HFF-Myc (cell line): Measurements from ENCODE around the gene STARD13.

Experiments used
- DNase-seq: peaks from one replicate; pipeline ENCODE4 v3.0.0-alpha.2; 2011; ENCODE audit warnings: low read depth; ENCODE audit errors: extremely low read depth
- H3K4me3 ChIP-seq: replicated peaks from 2 replicates; pipeline ENCODE4 v1.5.1; 2011; ENCODE audit warnings: low read depth, mild to moderate bottlenecking, control low read depth, low read length
- TF ChIP-seq, protein P1 (sequence below): IDR thresholded peaks from 2 replicates; pipeline ENCODE4 v1.5.1; 2012; ENCODE audit warnings: mild to moderate bottlenecking, low read depth, low read length, control low read depth; ENCODE audit errors: missing control alignments

STARD13 gene

DNA sequence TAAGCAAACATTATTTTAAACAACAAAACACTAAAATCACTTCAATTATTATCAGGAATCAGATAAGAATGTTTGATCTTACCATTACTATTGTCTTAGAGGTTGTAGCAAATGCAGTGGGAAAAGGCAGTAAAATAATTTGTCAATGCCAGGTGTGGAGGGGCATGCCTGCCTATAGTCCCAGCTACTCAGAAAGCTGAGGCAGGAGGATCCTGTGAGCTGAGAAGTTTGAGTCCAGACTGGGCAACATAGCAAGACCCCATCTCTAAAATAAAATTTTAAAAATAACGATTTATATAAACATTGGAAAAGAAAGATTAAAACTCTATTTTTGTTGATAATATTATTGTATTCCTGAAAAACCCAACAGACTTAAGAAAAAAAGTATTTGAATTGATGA lies 202.5 kb downstream of the STARD13 start:
- no peak for DNase-seq
- TF ChIP-seq, protein P1, sequence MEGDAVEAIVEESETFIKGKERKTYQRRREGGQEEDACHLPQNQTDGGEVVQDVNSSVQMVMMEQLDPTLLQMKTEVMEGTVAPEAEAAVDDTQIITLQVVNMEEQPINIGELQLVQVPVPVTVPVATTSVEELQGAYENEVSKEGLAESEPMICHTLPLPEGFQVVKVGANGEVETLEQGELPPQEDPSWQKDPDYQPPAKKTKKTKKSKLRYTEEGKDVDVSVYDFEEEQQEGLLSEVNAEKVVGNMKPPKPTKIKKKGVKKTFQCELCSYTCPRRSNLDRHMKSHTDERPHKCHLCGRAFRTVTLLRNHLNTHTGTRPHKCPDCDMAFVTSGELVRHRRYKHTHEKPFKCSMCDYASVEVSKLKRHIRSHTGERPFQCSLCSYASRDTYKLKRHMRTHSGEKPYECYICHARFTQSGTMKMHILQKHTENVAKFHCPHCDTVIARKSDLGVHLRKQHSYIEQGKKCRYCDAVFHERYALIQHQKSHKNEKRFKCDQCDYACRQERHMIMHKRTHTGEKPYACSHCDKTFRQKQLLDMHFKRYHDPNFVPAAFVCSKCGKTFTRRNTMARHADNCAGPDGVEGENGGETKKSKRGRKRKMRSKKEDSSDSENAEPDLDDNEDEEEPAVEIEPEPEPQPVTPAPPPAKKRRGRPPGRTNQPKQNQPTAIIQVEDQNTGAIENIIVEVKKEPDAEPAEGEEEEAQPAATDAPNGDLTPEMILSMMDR, result no peak
- H3K4me3 ChIP-seq, result no peak overlapping the region

DNA sequence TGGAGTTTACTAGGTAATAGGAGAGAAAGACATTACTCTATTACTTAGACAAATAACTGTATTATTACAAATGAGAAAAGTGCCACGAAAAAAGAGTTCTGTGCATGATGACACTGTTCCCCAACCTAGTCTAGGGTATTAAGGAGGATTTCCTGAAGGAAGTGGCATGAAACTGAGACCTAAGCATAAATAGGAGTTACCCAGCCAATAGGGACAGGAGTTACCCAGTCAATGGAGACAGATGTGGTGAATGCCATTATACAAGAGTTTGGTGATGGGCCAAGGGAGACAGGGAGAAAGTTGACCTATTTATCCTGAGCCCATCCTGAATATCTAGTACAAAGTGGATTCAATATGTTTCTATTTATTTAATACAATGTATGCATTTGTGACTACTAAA lies 203.9 kb downstream of the STARD13 start:
- TF ChIP-seq, protein P1, result no peak

DNA sequence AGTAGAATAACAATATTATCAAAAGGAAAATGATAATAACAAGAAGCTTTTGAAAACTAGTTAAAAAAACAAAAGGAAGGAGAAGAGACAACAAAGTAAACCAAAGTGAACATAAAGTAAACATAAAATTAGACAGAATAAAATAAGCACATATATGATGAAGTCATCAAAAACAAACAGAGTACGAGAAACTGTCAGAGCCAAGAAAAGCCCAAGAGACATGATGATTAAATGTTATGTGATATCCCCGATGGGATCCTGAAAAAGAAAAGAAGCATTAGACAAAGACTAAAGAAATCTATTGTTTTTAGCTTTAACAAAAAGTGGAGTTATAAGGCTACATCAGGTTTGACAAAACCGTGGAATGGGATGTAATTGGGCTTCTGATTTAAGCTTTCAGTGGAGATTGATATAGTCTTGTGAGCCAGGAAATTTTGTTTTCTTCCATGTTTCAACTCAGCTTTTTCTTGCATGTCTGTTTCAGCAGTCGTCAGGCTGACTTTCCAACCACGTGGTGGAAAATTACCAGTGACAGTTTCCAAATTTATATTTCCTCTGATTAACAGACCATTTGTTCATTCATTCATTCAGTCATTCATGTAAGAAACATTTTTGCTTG lies 204.5 kb downstream of the STARD13 start:
- no peak overlapping the region for H3K4me3 ChIP-seq
- TF ChIP-seq, protein P1, result no peak
- DNase-seq, result no peak

More for the DNA sequence above, 203.9 kb downstream of the STARD13 start:
- no peak for DNase-seq
- H3K4me3 ChIP-seq, result no peak overlapping the region

DNA sequence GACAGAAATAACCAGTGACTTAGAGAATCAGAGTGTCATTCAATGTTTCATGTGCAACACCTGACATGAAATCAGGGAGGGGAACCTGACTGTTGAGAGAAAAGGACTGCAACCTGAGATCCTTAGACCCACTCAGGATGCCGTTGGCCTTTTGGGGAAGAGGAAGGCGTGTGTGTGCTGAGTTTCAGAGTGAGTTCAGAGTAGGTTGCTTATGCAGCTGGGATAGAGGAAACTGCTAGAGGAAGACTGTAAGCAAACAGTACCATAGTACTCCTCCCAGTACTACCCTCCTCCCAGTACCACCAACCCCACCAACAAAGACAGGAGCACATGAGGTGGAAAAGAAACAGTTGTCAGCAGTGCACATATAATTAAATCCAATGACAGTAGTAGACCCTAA lies 205.6 kb downstream of the STARD13 start:
- no peak overlapping the region for H3K4me3 ChIP-seq
- no peak for DNase-seq
- TF ChIP-seq, protein P1, result no peak

DNA sequence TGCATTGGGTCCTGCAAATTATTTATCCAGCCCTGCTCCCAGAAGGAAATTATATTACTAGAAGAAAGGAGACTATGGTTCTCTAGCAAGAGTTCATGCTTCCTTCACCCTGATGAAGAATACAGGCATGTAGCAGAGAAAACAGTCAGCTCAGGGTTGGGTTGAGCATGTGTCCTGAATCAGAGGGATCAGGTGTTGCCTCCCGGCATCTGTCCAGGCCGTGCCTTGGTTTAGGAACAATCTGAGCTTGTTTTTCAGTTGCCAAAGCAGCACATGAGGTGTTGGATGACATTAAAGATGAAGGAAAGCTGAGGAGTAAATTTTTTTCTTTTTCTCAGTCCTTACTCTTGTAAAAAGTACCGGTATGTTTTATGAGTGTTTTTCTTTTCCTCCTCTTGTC lies 207.3 kb downstream of the STARD13 start:
- H3K4me3 ChIP-seq, result no peak overlapping the region
- no peak for DNase-seq
- TF ChIP-seq, protein P1, result no peak

DNA sequence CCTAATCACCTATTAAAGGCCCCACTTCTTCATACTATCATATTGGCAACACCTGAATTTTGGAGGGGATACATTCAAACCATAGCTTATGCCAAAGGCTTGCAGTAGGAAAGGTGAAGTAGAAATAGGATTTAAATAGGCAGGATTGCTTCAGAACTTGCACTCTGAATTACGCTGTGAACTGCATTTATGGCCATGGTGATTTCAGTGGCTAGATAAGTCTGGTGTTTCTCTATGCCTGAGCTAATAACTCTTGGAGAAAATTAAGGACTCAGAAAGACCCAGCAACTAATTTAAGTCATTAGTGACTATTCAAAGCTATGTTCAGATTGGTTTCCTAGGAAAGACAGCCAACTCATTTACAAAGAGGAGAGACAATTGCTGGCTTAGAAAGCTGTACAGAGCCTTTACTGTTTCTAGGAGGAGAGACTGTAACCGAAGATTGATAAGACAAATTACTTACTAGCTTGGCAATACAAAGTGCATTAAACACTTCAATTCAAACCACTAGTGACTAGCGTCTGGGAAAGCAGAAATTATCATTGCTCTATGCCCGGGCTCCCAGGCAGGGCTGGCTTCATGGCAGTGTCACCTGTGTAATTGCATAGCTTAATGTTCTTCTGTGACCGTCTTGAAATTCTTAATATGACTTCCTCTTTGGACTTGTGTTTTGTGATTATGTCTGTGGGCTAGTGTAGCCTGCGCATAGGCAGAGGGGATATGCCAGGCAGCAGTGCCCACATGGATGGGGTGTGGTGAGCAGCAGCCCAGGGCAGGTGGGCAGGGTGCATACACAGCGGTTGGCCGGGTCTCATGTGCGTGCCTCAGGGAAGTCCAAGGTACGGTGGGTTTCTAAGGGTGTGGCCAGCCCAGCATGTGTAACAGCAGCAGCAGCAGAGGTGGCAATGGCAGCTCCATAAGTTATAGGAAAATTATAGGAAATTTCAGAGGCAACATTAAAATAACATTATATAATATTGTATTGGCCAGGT lies 209.3 kb downstream of the STARD13 start:
- no peak for DNase-seq
- TF ChIP-seq, protein P1, result no peak
- no peak overlapping the region for H3K4me3 ChIP-seq
